ENCODE measurements around the gene PRIMA1. TPM values are rescaled to one million over a fixed set of nuclear protein-coding genes. Genes with fewer than 3 reads are reported as not detected.

PRIMA1 gene
- total RNA-seq, 1 donor from 2014 or later = 0.48 TPM

- DNase-seq (ENCODE audit: low spot score) = no peak
These were observed 55.8 kb downstream of the PRIMA1 start for GRCh38 chr14:93732524-93732923.

DNA sequence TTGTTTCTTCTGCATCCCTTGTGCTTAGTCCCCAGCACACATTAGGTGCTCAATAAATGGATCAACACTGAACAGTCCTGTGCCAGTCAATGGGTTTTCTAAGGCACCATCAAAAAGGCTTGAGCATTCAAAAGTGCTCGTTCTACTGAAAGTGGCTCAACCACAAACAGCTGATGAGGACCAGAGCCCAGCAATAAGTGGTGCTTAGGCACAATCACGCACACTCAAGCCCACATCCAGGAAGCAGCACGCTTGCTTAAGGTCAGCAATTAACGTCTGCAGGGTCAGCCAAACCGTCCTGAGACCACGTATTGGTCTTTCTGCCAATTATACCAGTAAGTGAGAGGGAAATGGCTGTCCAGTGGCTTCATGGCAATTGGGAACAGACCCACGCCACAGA lies 56.5 kb downstream of the PRIMA1 start:
- no peak for DNase-seq (ENCODE audit: low spot score)

DNA sequence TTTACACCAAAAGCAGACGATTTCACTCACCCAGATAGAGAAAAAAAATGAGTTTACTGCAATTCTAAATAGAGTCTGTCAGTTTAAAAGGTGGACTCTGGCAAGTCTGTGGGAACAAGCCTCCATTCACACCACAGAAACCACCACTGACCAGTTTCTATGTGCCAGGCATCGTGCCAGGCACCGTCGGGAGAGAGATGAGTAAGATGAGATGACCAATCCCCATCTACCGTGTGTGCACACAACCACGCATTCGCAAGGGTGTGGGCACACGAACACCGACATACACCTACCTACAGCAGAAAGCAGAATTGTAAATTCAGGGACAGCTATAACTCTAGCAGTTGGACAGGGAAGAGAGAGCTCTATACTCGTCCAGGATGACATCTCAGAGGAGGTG lies 58.3 kb downstream of the PRIMA1 start:
- DNase-seq (ENCODE audit: low spot score) = no peak

- DNase-seq (ENCODE audit: low spot score) = no peak
These were observed 59.7 kb downstream of the PRIMA1 start for GRCh38 chr14:93728651-93729016.

DNA sequence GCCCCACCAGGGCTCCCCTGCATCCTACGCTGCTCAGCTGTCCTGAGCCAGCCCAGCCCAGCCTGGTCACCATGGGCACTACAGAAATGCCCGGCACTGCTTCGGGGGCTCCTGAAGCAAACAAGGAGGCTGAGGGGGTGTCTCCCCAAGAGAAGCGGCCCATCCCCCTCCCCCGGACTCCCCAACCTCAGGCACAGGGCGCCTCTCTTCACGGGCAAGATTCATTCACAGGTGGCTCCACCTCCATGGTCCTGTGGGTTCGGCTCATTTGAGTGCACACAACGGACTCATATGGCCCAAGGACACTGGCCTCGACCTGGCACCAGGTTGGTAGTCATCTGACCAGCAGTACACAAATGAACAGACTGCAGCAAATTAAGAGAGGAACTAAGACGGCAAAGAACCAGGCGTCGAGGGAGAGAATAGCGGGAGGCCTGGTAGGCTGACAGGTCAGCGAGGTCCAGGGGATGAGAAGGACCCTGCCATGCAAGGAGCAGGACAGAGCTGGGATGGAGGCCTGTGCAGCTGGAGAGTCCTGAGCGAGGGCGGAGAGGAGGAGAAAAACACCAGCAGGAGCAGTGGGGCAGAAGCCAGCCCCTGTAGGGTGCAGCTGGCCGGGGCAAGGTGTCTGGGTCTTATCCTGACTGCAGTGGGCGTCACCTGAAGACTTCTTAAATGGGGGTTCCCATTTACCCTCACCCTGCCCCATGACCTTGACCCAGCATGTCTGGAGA lies 60.2 kb downstream of the PRIMA1 start:
- DNase-seq (ENCODE audit: low spot score) = no peak

DNA sequence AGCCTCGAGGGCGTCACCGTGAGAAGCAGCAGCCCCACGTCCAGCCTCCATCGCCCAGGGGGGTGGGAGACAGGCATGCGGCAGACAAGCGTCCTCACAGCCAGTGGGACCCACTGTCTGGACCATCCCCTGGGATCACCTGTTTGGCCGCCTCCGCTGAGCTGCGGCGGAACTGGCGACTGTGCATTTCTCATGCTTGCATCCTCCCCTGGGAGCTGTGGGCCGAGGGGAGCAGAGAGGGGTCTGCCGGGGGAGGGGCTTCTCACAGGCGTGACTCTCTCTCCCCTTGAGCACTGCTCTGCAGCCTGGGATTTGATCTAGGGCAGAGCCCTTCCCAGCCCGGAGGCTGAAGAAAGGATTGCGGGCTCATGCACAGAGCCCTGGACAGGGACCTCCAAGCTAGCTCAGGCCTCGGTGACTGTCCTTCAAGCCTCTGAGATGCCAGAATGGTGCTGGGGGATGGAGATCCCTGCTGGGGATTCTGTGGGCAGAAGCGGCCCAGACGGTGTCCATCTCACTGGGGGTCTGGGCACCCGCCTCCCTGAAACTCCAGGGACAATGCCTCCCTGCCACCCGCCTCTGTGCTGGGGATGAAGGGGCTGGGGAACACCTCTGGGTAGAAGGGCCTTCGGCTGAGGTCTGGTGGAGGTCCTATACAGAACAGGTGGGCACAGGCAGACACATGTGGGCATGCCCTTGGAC lies 61.1 kb downstream of the PRIMA1 start:
- no peak for DNase-seq (ENCODE audit: low spot score)

- DNase-seq (ENCODE audit: low spot score) = no peak
These were observed 62.3 kb downstream of the PRIMA1 start for GRCh38 chr14:93725993-93726392.

GRCh38 chr14:93725002-93725582 lies 63.2 kb downstream of the PRIMA1 start:
- no peak for DNase-seq (ENCODE audit: low spot score)

DNA sequence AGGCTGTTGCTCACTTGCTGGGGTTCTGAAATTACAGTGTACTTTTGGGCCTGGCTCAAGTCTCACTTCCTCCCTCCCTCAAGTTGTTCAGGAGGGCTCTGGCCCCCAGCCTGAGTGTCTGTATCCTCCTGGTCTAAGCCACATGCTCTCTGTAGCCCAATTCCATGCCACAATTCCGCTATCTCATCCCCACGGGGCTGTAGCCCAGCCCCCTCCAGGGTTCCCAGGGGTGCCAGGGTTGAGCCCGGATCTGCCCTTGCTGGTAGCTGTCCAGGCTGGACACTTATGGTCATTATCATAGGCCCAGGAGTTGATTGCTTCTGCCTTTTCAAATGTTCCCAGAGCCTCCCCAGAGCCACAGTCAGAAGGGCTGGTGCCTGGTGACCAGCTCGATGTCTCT lies 65.3 kb downstream of the PRIMA1 start:
- no peak for DNase-seq (ENCODE audit: low spot score)

DNA sequence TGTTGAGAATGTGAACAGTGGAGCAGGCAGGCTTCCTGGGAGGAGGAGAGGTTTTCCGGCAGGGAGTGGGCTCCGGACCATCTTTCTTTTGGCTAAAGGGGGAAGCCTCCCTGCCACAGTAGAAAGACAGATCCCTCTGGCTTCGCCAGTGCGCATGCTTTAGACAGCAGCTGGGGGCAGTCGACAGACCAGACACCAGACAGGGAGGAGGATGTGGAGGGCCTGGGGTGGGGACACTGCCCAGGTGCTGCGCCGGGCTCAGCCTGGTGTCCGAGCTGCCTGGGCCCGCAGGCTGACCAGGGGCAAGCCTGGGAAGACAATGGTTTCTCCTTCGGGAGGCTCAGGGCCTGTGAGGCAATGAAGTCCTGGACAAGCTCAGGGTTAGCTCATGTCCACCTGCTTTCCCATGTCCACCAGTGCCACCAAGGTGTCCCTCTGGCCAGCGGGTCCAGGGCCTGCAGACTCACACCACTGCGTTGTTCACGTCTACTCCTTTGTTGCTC lies 67.3 kb downstream of the PRIMA1 start:
- DNase-seq (ENCODE audit: low spot score) = no peak

DNA sequence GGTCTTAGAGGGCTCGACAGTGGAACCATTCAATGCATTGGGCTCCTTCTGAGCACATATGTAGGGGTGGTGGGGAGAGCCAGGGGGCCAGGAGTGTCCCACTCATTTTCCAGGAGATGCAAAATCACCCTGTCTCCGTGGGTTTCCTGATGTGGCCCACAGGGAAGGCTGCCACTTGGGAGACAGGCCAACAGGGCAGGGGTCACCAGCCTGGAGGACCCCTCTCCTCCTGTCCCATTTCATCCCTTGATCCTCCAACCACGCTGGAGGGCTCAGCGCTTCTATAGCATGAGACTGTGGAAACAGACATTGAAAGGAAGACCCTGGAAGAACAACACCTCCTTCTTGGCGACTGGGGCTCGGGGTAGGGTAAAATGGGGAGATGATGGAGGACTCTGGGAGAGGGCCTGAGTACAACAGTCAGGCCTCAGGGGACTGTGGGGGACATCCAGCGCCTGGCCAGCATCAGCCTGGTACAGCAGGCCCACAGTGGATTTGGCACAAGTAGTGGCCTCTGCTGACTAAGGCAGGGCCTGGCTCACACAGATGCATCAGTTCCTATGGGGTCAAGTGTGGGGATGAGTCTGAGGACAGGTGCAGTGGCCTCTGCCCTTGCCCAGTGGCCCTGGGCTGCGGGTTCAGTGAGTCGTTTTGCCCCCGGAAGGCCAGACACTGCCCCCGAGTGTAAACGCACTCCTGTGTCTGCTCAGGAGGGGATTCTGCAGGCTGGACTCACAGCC lies 68.0 kb downstream of the PRIMA1 start:
- DNase-seq (ENCODE audit: low spot score) = no peak

- DNase-seq (ENCODE audit: low spot score) = no peak
These were observed 69.0 kb downstream of the PRIMA1 start for GRCh38 chr14:93719256-93719655.

GRCh38 chr14:93717668-93718320 lies 70.5 kb downstream of the PRIMA1 start:
- no peak for DNase-seq (ENCODE audit: low spot score)

- DNase-seq (ENCODE audit: low spot score) = no peak
These were observed 71.3 kb downstream of the PRIMA1 start for GRCh38 chr14:93716746-93717667.

- DNase-seq (ENCODE audit: low spot score) = no peak
These were observed 72.1 kb downstream of the PRIMA1 start for GRCh38 chr14:93716002-93716745.

- DNase-seq (ENCODE audit: low spot score) = no peak
These were observed 72.9 kb downstream of the PRIMA1 start for GRCh38 chr14:93715279-93715927.

DNA sequence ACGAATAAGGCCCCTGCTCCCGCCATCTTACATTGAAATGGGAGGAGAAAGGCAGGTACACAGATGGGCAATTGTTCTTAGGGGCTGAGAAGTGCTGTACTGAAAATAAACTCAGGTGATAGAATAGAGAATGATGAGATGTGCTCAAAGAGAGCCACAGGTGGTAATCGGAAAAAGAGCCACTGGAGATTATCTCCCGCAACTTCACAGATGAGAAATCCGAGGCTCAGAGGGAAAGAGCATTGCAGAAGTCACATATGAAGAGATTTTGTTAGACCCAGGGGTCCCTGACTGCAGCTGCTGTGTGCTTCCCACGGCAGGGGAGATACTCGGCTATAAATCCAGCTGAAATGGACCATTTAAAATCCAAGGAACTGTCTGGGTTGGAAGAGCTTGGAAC lies 73.7 kb downstream of the PRIMA1 start:
- DNase-seq (ENCODE audit: low spot score) = no peak

DNA sequence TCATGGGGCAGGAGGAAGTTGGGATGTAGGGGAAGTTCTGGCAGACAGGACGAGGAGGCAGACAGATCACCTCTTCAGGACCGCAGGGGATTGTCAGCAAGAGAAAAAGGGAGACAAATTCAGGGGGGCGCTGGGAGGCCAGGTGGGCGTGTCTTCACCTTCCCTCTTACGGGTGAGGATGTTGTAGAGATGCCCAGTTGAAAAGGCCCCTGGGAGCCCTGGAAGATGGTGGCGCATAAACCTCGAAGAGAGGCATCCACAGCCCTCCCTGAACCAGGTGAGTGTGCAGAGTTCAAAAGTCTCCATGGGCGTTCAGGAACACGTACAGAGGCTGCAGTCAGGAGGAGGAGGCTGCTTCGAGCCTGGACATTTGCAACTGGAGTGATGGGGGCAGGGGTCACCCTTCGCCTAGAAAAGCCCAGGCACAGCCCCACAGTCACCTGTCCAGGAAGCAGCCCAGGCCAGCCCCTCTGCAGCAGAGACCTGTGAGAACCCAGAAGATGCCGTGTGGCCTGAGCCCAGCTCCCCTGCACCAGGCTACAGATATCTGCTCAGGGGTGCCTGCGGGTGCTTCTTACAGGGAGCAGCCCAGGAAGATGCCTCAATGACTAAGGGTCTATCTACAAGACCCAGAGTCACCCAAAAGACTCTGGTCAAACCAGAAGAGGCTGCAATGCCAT lies 74.4 kb downstream of the PRIMA1 start:
- no peak for DNase-seq (ENCODE audit: low spot score)
